IPS DF 6.9 (cell line): ENCODE measurements around the gene CDK15.

Experiments used
- DNase-seq: peaks from one replicate; pipeline ENCODE4 v3.0.0-alpha.2; 2013; ENCODE audit warnings: low read depth, low spot score
- H3K27ac ChIP-seq: one replicate; pipeline ENCODE4 v1.5.1; 2013; ENCODE audit warnings: low read length, control low read depth
- H3K27me3 ChIP-seq: 2 replicates; pipeline ENCODE4 v1.6.1; 2013; ENCODE audit warnings: mild to moderate bottlenecking, low read length; ENCODE audit not compliant: control insufficient read depth, insufficient read depth
- H3K36me3 ChIP-seq: 2 replicates; pipeline ENCODE4 v1.6.1; 2013; ENCODE audit warnings: low read length; ENCODE audit not compliant: control insufficient read depth, insufficient read depth
- H3K4me1 ChIP-seq: 2 replicates; pipeline ENCODE4 v1.6.1; 2013; ENCODE audit warnings: low read length; ENCODE audit not compliant: control insufficient read depth, insufficient read depth
- H3K4me3 ChIP-seq: 2 replicates; pipeline ENCODE4 v1.5.1; 2013; ENCODE audit warnings: mild to moderate bottlenecking, low read length
- H3K9me3 ChIP-seq: 2 replicates; pipeline ENCODE4 v1.6.1; 2013; ENCODE audit warnings: low read length, inconsistent platforms; ENCODE audit not compliant: control insufficient read depth, insufficient read depth
- whole genome bisulfite sequencing: extraction: QIAGEN DNeasy Blood & Tissue Kit; methylation state at CpG from one replicate; pipeline ENCODE4 v1.1.7; 2013; ENCODE audit warnings: mixed read lengths, missing lambda C conversion rate; ENCODE audit not compliant: insufficient read length, insufficient coverage; 5-methylcytosine and 5-hydroxymethylcytosine counted together

The CDK15 gene

DNA sequence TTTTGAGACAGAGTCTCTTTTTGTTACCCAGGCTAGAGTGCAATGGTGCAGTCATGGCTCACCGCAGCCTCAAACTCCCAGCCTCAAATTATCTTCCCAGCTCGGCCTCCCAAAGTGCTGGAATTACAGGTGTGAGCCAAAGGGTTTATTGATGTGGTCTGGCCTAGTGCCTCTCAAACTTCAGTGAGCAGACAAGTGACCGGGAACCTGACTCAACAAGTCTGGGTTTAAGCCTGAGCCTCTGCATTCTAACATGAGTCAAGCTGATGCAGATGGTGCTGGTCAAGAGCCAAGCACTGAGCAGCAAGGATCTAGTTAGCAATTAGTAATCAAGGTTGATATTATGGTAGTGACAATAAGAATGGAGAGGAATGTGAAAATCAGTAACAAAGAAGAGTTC lies 21.3 kb downstream of the CDK15 start:
- H3K27me3 ChIP-seq = no peaks in the 10 kb centered on the region
- no peaks in the 10 kb centered on the region for H3K9me3 ChIP-seq
- no peaks in the 10 kb centered on the region for H3K4me1 ChIP-seq
- WGBS = no CpG with 5 or more reads among the region's 3 CpGs
- H3K36me3 ChIP-seq = no peaks in the 10 kb centered on the region
- H3K4me3 ChIP-seq = no peak overlapping the region
- H3K27ac ChIP-seq = no peak overlapping the region
- DNase-seq = no peak

DNA sequence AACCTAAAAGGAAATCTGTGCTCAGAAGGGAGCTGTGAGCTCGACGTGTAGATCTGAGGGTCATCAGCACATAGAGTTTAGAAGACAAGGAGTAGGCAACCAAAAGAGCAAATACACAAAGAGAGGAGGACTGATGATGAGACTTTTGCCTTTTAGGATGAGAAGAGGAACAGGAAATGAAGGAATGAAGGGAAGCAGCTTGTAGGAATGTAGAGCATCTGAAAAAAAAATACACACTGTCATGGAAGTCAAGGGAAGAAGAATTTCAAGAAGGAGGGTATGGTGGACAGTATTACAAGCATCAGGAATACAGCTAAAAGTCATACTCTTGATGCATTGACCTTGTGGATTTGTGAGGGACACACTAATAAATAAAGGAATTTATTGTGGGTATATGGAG lies 21.9 kb downstream of the CDK15 start:
- WGBS = no CpG with 5 or more reads among the region's 2 CpGs
- Histone ChIP-seq H3K9me3 (no peaks in the 10 kb centered on the region), H3K36me3 (no peaks in the 10 kb centered on the region), H3K4me1 (no peaks in the 10 kb centered on the region), H3K4me3 (no peak overlapping the region), H3K27ac (no peak overlapping the region), H3K27me3 (no peaks in the 10 kb centered on the region)
- no peak for DNase-seq

DNA sequence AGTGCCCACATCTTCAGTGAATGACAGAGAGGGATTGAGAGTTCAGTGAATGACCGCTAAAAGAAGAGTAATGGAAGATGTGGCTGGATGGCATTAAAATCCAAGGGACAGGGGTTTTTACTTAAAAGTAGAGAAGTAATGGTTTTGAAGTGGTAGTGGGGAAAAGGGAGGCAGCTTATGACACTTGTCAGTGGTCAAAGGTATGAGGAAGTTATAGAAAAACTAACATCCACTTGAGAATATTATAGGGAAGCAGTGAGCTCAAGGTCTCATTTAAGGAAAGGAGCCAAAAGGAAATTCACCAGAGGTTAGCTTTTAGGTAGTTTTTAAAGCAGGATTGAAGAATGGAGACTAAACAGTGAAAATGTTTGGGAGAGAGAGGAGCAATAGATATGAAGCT lies 24.3 kb downstream of the CDK15 start:
- H3K4me1 ChIP-seq = no peaks in the 10 kb centered on the region
- H3K9me3 ChIP-seq = no peaks in the 10 kb centered on the region
- H3K27me3 ChIP-seq = no peaks in the 10 kb centered on the region
- no peak overlapping the region for H3K4me3 ChIP-seq
- H3K36me3 ChIP-seq = no peaks in the 10 kb centered on the region
- no peak overlapping the region for H3K27ac ChIP-seq
- no CpG with 5 or more reads among the region's 1 CpG for WGBS
- DNase-seq = no peak

DNA sequence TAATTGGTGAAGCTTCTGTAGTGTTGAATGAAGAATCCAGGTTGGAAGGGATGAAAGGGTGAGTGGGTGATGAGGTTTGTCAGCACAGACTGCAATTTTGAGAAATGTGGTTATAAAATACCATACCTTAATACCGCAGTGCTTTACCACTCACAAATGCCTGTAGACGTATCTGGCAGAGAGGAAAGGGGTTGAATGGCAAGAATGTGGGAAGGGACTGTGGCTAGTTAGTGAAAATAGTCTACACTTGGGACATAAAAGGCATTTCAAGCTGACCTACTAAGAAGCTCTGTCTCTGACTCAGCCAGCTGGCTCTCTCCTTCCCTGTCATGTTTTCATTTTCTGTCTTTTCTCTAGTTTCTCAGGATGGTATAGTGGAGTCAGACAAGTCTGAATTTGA lies 25.1 kb downstream of the CDK15 start:
- Histone ChIP-seq H3K27me3 (no peaks in the 10 kb centered on the region), H3K9me3 (no peaks in the 10 kb centered on the region), H3K4me1 (no peaks in the 10 kb centered on the region), H3K4me3 (no peak overlapping the region), H3K36me3 (no peaks in the 10 kb centered on the region), H3K27ac (no peak overlapping the region)
- no peak for DNase-seq
- no CpG with 5 or more reads among the region's 2 CpGs for WGBS

DNA sequence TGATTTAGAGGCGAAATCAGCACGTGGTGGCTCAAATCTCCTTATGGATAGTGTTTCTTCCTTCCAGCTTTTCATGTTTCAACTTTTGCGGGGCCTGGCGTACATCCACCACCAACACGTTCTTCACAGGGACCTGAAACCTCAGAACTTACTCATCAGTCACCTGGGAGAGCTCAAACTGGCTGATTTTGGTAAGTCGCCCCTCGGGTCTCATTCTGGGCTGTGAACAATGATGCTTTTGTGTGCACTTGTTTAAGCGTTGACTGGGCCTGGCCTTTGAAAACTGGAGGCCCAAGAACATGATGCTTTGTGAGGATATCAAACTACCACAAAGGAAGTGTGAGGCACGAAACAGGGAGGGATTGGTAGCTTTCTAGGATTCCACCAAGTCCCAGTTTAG lies 27.4 kb downstream of the CDK15 start:
- Histone ChIP-seq H3K36me3 (no peaks in the 10 kb centered on the region), H3K27me3 (no peaks in the 10 kb centered on the region), H3K27ac (no peak overlapping the region), H3K9me3 (no peaks in the 10 kb centered on the region), H3K4me3 (no peak overlapping the region), H3K4me1 (no peaks in the 10 kb centered on the region)
- DNase-seq = no peak
- WGBS = no CpG with 5 or more reads among the region's 9 CpGs

DNA sequence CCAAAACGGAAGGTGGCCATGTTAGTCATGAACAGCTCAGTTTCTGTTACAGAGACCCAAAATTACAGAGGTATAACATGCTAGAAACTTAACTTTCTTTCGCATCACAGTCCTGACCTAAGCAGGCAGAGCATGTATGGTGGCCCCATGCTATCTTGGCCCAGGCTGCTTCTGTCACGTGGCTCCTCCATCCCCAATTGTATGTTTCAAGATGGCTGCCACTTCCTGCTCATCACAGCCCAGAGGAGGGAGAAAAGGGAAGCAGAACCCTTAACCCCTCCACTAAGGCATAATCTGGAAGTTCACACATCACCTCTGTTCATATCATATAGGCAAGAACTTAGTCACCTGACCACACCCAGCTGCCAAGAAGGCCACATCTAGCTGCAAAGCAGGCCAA lies 28.7 kb downstream of the CDK15 start:
- H3K4me1 ChIP-seq = no peaks in the 10 kb centered on the region
- no peaks in the 10 kb centered on the region for H3K27me3 ChIP-seq
- no peaks in the 10 kb centered on the region for H3K9me3 ChIP-seq
- WGBS = no CpG with 5 or more reads among the region's 3 CpGs
- DNase-seq = no peak
- H3K27ac ChIP-seq = no peak overlapping the region
- no peak overlapping the region for H3K4me3 ChIP-seq
- H3K36me3 ChIP-seq = no peaks in the 10 kb centered on the region

DNA sequence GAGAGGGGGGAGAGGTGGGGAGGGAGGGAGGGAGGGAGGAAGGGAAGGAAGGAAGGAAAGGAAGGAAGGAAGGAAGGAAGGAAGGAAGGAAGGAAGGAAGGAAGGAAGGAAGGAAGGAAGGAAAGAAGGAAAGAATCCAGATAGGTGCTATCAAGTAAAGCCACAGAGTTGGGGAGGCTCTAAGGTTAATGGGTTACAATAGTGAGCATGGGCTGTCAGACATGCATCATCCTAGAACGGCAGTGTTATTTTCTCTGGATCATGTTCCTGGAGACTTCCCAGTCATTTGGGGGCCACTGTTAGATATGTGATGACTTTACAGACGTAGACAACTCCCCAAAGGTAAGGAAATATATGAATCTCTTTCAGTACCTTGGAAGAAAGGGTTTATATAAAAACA lies 31.1 kb downstream of the CDK15 start:
- no peaks in the 10 kb centered on the region for H3K36me3 ChIP-seq
- no CpG with 5 or more reads among the region's 2 CpGs for WGBS
- H3K27me3 ChIP-seq = no peaks in the 10 kb centered on the region
- H3K4me3 ChIP-seq = no peak overlapping the region
- H3K9me3 ChIP-seq = no peaks in the 10 kb centered on the region
- no peak overlapping the region for H3K27ac ChIP-seq
- no peak for DNase-seq
- peaks cover 1% of the 10 kb centered on the region; the same call in 1 of the 2 replicates for H3K4me1 ChIP-seq

DNA sequence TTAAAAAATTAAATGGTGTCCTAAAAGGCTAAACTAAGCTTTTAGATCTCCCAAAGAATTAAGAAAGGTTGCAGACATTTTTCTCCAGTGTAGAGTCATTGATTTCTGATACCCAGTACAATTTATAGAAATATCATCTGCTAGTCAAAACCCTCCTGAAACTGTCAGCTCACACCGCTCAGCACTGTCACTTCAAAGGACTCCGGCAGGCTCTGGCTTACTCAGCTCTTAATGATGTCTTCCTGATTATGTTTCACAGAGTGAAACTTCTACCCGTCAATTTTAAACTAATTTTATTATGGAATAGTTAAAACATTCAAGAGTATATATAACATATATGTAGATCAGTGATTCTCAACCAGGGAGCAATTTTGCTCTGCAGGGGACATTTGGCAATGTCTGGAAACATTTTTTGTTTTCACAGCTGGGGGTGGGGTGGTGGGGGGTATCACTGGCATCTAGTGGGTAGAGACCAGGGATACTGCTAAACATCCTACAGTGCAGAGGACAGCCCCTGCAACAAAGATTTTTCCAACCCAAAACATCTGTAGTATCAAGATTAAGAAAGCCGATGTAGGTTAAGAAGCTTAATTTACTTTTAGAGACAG lies 31.6 kb downstream of the CDK15 start:
- Histone ChIP-seq H3K9me3 (no peaks in the 10 kb centered on the region), H3K27me3 (no peaks in the 10 kb centered on the region), H3K4me3 (no peak overlapping the region), H3K4me1 (peaks cover 1% of the 10 kb centered on the region; the same call in 1 of the 2 replicates), H3K27ac (no peak overlapping the region), H3K36me3 (no peaks in the 10 kb centered on the region)
- no CpG with 5 or more reads among the region's 4 CpGs for WGBS
- no peak for DNase-seq

DNA sequence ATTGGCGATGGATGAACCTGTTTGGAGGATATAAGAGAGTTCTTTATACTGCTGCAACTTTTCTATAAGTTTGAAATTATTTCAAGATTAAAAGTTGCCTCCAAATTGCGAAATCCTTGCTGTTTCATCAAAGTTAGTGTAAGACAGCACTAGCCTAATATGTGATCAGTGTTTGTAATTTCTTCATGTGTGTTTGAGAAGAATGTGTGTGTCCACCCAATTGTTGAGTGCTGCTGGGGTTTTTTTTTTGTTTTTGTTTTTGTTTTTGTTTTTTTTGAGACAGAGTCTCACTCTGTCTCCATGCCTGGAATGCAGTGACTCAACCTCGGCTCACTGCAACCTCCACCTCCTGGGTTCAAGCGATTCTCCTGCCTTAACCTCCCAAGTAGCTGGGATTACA lies 33.4 kb downstream of the CDK15 start:
- Histone ChIP-seq H3K4me3 (no peak overlapping the region), H3K27me3 (no peaks in the 10 kb centered on the region), H3K36me3 (no peaks in the 10 kb centered on the region), H3K27ac (no peak overlapping the region), H3K4me1 (peaks cover 1% of the 10 kb centered on the region; the same call in 1 of the 2 replicates), H3K9me3 (no peaks in the 10 kb centered on the region)
- no peak for DNase-seq
- no CpG with 5 or more reads among the region's 4 CpGs for WGBS

DNA sequence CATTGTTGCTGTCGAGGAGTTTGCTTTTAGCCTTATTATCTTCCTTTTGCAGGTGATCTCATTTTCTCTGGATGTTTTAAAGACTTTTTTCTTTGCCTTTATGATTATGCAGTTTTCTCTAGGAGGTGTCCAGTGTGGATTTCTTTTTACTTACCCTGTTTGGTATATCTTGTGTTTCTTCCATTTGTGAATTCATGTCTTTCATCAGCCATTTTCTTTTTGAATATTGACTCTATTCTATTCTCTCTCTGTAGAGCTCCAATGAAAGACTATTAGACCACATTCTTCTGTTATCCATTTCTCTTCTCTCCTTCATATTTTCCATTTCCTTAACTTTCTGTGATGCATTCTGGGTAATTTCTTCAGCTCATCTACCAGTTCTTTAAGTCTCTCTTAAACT lies 34.4 kb downstream of the CDK15 start:
- Histone ChIP-seq H3K27me3 (no peaks in the 10 kb centered on the region), H3K4me1 (peaks cover 1% of the 10 kb centered on the region; the same call in 1 of the 2 replicates), H3K4me3 (no peak overlapping the region), H3K36me3 (no peaks in the 10 kb centered on the region), H3K9me3 (no peaks in the 10 kb centered on the region), H3K27ac (no peak overlapping the region)
- WGBS = no CpG with 5 or more reads among the region's 1 CpG
- no peak for DNase-seq

DNA sequence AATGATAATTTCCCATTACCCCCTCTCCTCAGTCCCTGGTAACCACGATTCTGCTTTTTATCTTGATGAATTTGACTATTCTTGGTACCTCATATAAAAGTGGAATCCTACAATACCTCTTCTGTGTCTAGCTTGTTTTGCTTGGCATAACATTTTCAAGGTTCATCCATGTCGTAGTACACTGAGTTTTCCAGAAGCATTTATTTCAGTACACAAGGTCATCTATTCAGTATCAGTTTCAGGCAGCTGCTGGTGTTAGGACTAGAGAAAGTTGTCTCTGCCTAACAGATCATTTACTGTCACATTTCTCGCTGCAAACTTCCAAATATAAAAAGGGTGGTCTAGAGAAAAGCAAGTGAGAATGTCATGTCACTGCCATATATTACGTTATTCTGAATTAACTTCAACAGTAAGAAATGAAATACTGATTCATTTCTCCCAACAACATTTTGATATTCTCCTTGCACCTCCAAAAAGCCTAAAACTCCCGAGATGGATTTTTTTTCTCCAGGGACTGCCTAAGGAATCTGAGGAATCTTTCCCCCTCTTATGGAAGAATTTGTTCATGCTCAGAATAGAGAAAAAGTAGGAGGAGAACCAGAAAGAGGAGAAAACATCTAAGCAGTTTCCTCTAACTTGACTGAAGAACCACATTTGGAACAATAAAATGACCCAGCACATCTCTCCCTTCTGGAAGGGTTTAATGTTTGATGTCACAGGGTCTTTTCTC lies 36.0 kb downstream of the CDK15 start:
- no peak for DNase-seq
- Histone ChIP-seq H3K4me1 (peaks cover 1% of the 10 kb centered on the region; the same call in 1 of the 2 replicates), H3K36me3 (no peaks in the 10 kb centered on the region), H3K9me3 (no peaks in the 10 kb centered on the region), H3K27me3 (no peaks in the 10 kb centered on the region), H3K27ac (no peak overlapping the region), H3K4me3 (no peak overlapping the region)
- WGBS = no CpG with 5 or more reads among the region's 5 CpGs
